ENCODE results near the gene PLXNA1. TPM values are rescaled to one million over a fixed set of nuclear protein-coding genes. Genes with fewer than 3 reads are reported as not detected.

PLXNA1 gene
- polyA plus RNA-seq, 1 of the 3 experiments (the other 2 are of a cell fraction): 48.1 TPM

- peaks cover 3% of the 10 kb centered on the region for H3F3A ChIP-seq (replicated peaks; ENCODE audit: insufficient read depth)
- H3K27ac ChIP-seq (ENCODE audit: low read depth in 2 of 2, low read length in 1 of 2): no peak overlapping the region
- POLR2A ChIA-PET: no interaction called here
- H3K9me3 ChIP-seq: no peaks in the 10 kb centered on the region
- no peaks in the 10 kb centered on the region for H3K79me2 ChIP-seq (ENCODE audit: insufficient read depth)
- no peaks in the 10 kb centered on the region for H3K4me1 ChIP-seq (ENCODE audit: control insufficient read depth in 1 of 2, insufficient read depth in 2 of 2, low read depth in 1 of 2, low read length in 1 of 2)
- H2AFZ ChIP-seq (ENCODE audit: low read depth): no peak overlapping the region
- H4K20me1 ChIP-seq (ENCODE audit: insufficient read depth): no peaks in the 10 kb centered on the region
- peaks cover 6 to 89% of the 10 kb centered on the region in 2 experiments for H3K36me3 ChIP-seq (replicated peaks in 1 of 2; ENCODE audit: control insufficient read depth in 1 of 2, insufficient read depth in 2 of 2, low read length in 1 of 2)
- no peak overlapping the region for H3K4me3 ChIP-seq (ENCODE audit: low read depth in 2 of 2, low read length in 1 of 2)
- TF ChIP-seq, protein P1, sequence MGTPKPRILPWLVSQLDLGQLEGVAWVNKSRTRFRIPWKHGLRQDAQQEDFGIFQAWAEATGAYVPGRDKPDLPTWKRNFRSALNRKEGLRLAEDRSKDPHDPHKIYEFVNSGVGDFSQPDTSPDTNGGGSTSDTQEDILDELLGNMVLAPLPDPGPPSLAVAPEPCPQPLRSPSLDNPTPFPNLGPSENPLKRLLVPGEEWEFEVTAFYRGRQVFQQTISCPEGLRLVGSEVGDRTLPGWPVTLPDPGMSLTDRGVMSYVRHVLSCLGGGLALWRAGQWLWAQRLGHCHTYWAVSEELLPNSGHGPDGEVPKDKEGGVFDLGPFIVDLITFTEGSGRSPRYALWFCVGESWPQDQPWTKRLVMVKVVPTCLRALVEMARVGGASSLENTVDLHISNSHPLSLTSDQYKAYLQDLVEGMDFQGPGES (IDR thresholded peaks at IDR 0.05; ENCODE audit: low read depth, low read length): no peak
- no peak for TF ChIP-seq RAD21 (IDR thresholded peaks at IDR 0.05; ENCODE audit: low read length)
- no peak for TF ChIP-seq FOXJ3 (CRISPR knock-in tag; IDR thresholded peaks at IDR 0.05)
- no peak for TF ChIP-seq TAF1 (IDR thresholded peaks at IDR 0.05; ENCODE audit: borderline replicate concordance, low read depth, low read length)
- TF ChIP-seq, protein P2, sequence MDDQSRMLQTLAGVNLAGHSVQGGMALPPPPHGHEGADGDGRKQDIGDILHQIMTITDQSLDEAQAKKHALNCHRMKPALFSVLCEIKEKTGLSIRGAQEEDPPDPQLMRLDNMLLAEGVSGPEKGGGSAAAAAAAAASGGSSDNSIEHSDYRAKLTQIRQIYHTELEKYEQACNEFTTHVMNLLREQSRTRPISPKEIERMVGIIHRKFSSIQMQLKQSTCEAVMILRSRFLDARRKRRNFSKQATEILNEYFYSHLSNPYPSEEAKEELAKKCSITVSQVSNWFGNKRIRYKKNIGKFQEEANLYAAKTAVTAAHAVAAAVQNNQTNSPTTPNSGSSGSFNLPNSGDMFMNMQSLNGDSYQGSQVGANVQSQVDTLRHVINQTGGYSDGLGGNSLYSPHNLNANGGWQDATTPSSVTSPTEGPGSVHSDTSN (IDR thresholded peaks at IDR 0.05): no peak
- no peak for TF ChIP-seq USF1 (IDR thresholded peaks at IDR 0.05; ENCODE audit: borderline replicate concordance, low read depth)
- TF ChIP-seq GABPA (IDR thresholded peaks at IDR 0.05; ENCODE audit: low read depth): no peak
- no peak for TF ChIP-seq RXRA (IDR thresholded peaks at IDR 0.05; ENCODE audit: borderline replicate concordance, low read depth)
- TF ChIP-seq JUND (IDR thresholded peaks at IDR 0.05): no peak
- TF ChIP-seq USF2 (IDR thresholded peaks at IDR 0.05; ENCODE audit: borderline replicate concordance, low read depth, low read length): no peak
- TF ChIP-seq YY1 (IDR thresholded peaks at IDR 0.05; ENCODE audit: low read depth): no peak
- TF ChIP-seq, protein P3, sequence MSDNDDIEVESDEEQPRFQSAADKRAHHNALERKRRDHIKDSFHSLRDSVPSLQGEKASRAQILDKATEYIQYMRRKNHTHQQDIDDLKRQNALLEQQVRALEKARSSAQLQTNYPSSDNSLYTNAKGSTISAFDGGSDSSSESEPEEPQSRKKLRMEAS (IDR thresholded peaks at IDR 0.05; ENCODE audit: low read depth): no peak
- no peak overlapping the region for H3K9ac ChIP-seq
- no peak overlapping the region for H3K4me2 ChIP-seq
- CTCF ChIA-PET: no interaction called here
- 97% methylated on average over 14 of the region's 19 CpGs for WGBS (ENCODE audit: low lambda C conversion rate)
- H3K9me2 ChIP-seq: no peaks in the 10 kb centered on the region
- DNase-seq: no peak
- no peaks in the 10 kb centered on the region for H3K27me3 ChIP-seq (ENCODE audit: insufficient read depth)
Measured at GRCh38 chr3:127030508-127031412, 47.8 kb downstream of the PLXNA1 start.

Data from SK-N-SH (cell line).